Neural progenitor cell (in vitro differentiated cells): ENCODE data around the gene NRF1. TPM values are rescaled to one million over a fixed set of nuclear protein-coding genes. Genes with fewer than 3 reads are reported as not detected.

Source experiments
- DNase-seq: peaks from one replicate; pipeline ENCODE4 v3.0.0-alpha.2; 2016; ENCODE audit warnings: low spot score
- H2AFZ ChIP-seq: fragments of 200-600 bp; sonication (generic); replicated peaks from 2 replicates; pipeline ENCODE4 v1.6.1; 2016; ENCODE audit warnings: antibody characterized with exemption
- H3F3A ChIP-seq: fragments of 200-600 bp; sonication (generic); 2 replicates; pipeline ENCODE4 v1.6.1; 2016; ENCODE audit warnings: antibody characterized with exemption, low read depth
- H3K27ac ChIP-seq: fragments of 200-600 bp; sonication (generic); 2 replicates; pipeline ENCODE4 v1.5.1; 2016; ENCODE audit warnings: mild to moderate bottlenecking
- H3K27me3 ChIP-seq: fragments of 200-600 bp; sonication (generic); 2 replicates; pipeline ENCODE4 v1.6.1; 2016; ENCODE audit warnings: mild to moderate bottlenecking, moderate library complexity
- H3K36me3 ChIP-seq: fragments of 200-600 bp; sonication (generic); 2 replicates; pipeline ENCODE4 v1.5.1; 2016
- H3K4me1 ChIP-seq: fragments of 200-600 bp; sonication (generic); 2 replicates; pipeline ENCODE4 v1.6.1; 2016; ENCODE audit warnings: mixed run types
- H3K4me2 ChIP-seq: fragments of 200-600 bp; sonication (generic); 2 replicates; pipeline ENCODE4 v1.6.1; 2016
- H3K4me3 ChIP-seq: fragments of 200-600 bp; sonication (generic); 2 replicates; pipeline ENCODE4 v1.5.1; 2016
- H3K79me2 ChIP-seq: fragments of 200-600 bp; sonication (generic); 2 replicates; pipeline ENCODE4 v1.6.1; 2016; ENCODE audit warnings: low read depth
- H3K9ac ChIP-seq: fragments of 200-600 bp; sonication (generic); 2 replicates; pipeline ENCODE4 v1.6.1; 2016
- H3K9me3 ChIP-seq: fragments of 200-600 bp; sonication (generic); 2 replicates; pipeline ENCODE4 v1.5.1; 2016; ENCODE audit warnings: low read depth
- H4K20me1 ChIP-seq: fragments of 200-600 bp; sonication (generic); 2 replicates; pipeline ENCODE4 v1.6.1; 2016; ENCODE audit warnings: low read depth
- H3K27ac Mint-ChIP-seq: 3 replicates; pipeline ENCODE4 v1.8.0; 2021; ENCODE audit warnings: mixed read lengths
- H3K27me3 Mint-ChIP-seq: 2 replicates; pipeline ENCODE4 v1.8.0; 2022; ENCODE audit warnings: low read depth, mild to moderate bottlenecking, inconsistent platforms, moderate library complexity, mixed read lengths; ENCODE audit not compliant: insufficient read depth
- H3K36me3 Mint-ChIP-seq: 3 replicates; pipeline ENCODE4 v1.8.0; 2021; ENCODE audit warnings: mixed read lengths
- H3K4me1 Mint-ChIP-seq: 3 replicates; pipeline ENCODE4 v1.8.0; 2021; ENCODE audit warnings: mixed read lengths
- H3K4me3 Mint-ChIP-seq: 3 replicates; pipeline ENCODE4 v1.8.0; 2021; ENCODE audit warnings: mild to moderate bottlenecking, moderate library complexity, mixed read lengths
- H3K9me3 Mint-ChIP-seq: 3 replicates; pipeline ENCODE4 v1.8.0; 2020; ENCODE audit warnings: mixed read lengths
- EZH2 ChIP-seq: fragments of 200-600 bp; sonication (generic); IDR thresholded peaks from 2 replicates; pipeline ENCODE4 v1.6.1; 2017; ENCODE audit warnings: antibody characterized with exemption, mild to moderate bottlenecking, moderate library complexity
- EZH2phosphoT487 ChIP-seq: fragments of 200-600 bp; sonication (generic); IDR thresholded peaks from 2 replicates; pipeline ENCODE4 v1.6.1; 2017; ENCODE audit warnings: antibody characterized with exemption
- total RNA-seq: library from RNA; depleted of rRNA; stranded (reverse); fragments of >200 nt; gene quantifications from 2 replicates; pipeline ENCODE4 v1.2.3, GENCODE V29; 2015; ENCODE audit warnings: low replicate concordance
- TF ChIP-seq, protein P1 (sequence below): fragments of 200-600 bp; sonication (generic); IDR thresholded peaks from 2 replicates; pipeline ENCODE4 v1.5.1; 2017; ENCODE audit warnings: antibody characterized with exemption, mild to moderate bottlenecking

Gene NRF1
- total RNA-seq, 1 donor from 2014 or later: 22.9 TPM

DNA sequence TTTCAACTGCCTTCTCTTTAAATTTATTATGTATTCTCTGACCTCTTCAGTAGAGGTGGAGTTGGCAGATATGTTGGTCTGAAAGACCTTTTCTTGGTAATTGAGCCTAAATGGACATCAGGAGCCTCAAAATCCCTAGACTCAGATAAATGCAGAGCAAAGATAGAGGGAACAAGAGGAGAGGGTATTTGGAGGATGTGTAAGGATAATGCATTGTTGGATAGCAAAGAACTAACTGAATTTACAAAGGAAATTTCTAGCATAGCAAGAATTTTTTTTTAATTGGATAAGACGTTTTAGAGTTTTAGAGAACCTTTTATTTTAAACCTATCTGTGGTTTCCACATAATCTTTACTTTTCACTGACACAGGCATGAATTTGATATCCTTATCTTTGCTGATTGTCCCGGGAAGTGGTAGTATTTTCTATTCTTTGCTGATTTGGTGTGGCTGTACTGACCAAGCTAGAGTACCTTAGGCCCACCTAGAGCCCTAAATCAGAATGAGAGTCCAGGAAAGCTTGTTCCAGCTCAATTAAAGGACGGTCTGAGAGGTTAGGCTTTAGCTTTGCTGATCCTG is 91.3 kb downstream of the NRF1 start:
- Histone ChIP-seq H3K4me3 (no peak overlapping the region), H3K4me2 (no peak overlapping the region), H3K27ac (no peak overlapping the region), H3F3A (peaks cover 4% of the 10 kb centered on the region), H3K27me3 (no peaks in the 10 kb centered on the region), H3K36me3 (peaks cover 7% of the 10 kb centered on the region), H2AFZ (no peak overlapping the region), H3K79me2 (no peaks in the 10 kb centered on the region), H4K20me1 (no peaks in the 10 kb centered on the region), H3K9me3 (no peaks in the 10 kb centered on the region), H3K9ac (no peak overlapping the region), H3K4me1 (no peaks in the 10 kb centered on the region)
- DNase-seq: no peak
- no peak for TF ChIP-seq EZH2phosphoT487
- TF ChIP-seq, protein P1, sequence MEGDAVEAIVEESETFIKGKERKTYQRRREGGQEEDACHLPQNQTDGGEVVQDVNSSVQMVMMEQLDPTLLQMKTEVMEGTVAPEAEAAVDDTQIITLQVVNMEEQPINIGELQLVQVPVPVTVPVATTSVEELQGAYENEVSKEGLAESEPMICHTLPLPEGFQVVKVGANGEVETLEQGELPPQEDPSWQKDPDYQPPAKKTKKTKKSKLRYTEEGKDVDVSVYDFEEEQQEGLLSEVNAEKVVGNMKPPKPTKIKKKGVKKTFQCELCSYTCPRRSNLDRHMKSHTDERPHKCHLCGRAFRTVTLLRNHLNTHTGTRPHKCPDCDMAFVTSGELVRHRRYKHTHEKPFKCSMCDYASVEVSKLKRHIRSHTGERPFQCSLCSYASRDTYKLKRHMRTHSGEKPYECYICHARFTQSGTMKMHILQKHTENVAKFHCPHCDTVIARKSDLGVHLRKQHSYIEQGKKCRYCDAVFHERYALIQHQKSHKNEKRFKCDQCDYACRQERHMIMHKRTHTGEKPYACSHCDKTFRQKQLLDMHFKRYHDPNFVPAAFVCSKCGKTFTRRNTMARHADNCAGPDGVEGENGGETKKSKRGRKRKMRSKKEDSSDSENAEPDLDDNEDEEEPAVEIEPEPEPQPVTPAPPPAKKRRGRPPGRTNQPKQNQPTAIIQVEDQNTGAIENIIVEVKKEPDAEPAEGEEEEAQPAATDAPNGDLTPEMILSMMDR: no peak
- no peak for TF ChIP-seq EZH2
- H3K4me1 Mint-ChIP-seq: no peaks in the 10 kb centered on the region
- no peaks in the 10 kb centered on the region for H3K9me3 Mint-ChIP-seq
- H3K27ac Mint-ChIP-seq: no peak overlapping the region
- H3K36me3 Mint-ChIP-seq: peaks cover 11% of the 10 kb centered on the region
- H3K27me3 Mint-ChIP-seq: no peaks in the 10 kb centered on the region
- H3K4me3 Mint-ChIP-seq: no peak overlapping the region

- Histone ChIP-seq H3K36me3 (peaks cover 7% of the 10 kb centered on the region), H3K9ac (no peak overlapping the region), H3K79me2 (no peaks in the 10 kb centered on the region), H3F3A (peaks cover 4% of the 10 kb centered on the region), H3K27ac (no peak overlapping the region), H3K4me1 (no peaks in the 10 kb centered on the region), H4K20me1 (no peaks in the 10 kb centered on the region), H2AFZ (no peak overlapping the region), H3K9me3 (no peaks in the 10 kb centered on the region), H3K27me3 (no peaks in the 10 kb centered on the region), H3K4me3 (no peak overlapping the region), H3K4me2 (no peak overlapping the region)
- Mint-ChIP-seq H3K9me3 (no peaks in the 10 kb centered on the region), H3K4me1 (no peaks in the 10 kb centered on the region), H3K27me3 (no peaks in the 10 kb centered on the region), H3K36me3 (peaks cover 10% of the 10 kb centered on the region), H3K27ac (no peak overlapping the region), H3K4me3 (no peak overlapping the region)
- no peak for DNase-seq
- TF ChIP-seq, protein P1: no peak
- TF ChIP-seq EZH2phosphoT487 (no peak), EZH2 (no peak)
These were observed 92.2 kb downstream of the NRF1 start for GRCh38 chr7:129703751-129704150.

GRCh38 chr7:129707910-129708499 is 96.5 kb downstream of the NRF1 start:
- Histone ChIP-seq H3K4me3 (no peak overlapping the region), H3F3A (peaks cover 4% of the 10 kb centered on the region), H3K4me1 (no peaks in the 10 kb centered on the region), H3K9ac (no peak overlapping the region), H3K79me2 (no peaks in the 10 kb centered on the region), H3K27me3 (no peaks in the 10 kb centered on the region), H4K20me1 (no peaks in the 10 kb centered on the region), H3K4me2 (no peak overlapping the region), H3K9me3 (no peaks in the 10 kb centered on the region), H3K27ac (no peak overlapping the region), H3K36me3 (peaks cover 7% of the 10 kb centered on the region), H2AFZ (no peak overlapping the region)
- TF ChIP-seq EZH2 (no peak), EZH2phosphoT487 (no peak)
- TF ChIP-seq, protein P1: no peak
- H3K36me3 Mint-ChIP-seq: peaks cover 37% of the 10 kb centered on the region
- no peaks in the 10 kb centered on the region for H3K27me3 Mint-ChIP-seq
- no peaks in the 10 kb centered on the region for H3K9me3 Mint-ChIP-seq
- no peak overlapping the region for H3K27ac Mint-ChIP-seq
- DNase-seq: no peak
- no peaks in the 10 kb centered on the region for H3K4me1 Mint-ChIP-seq
- H3K4me3 Mint-ChIP-seq: no peak overlapping the region
